Neural cell (in vitro differentiated cells): ENCODE results near the gene PTPN22.

ENCODE experiments used
- EP300 ChIP-seq: fragments of 450-650 bp; conservative IDR thresholded peaks from 2 replicates; pipeline ENCODE4 v1.6.1; 2014; ENCODE audit warnings: antibody characterized with exemption, mild to moderate bottlenecking, moderate library complexity; ENCODE audit not compliant: poor library complexity, severe bottlenecking
- POLR2AphosphoS5 ChIP-seq: IDR thresholded peaks from 2 replicates; pipeline ENCODE4 v1.6.1; 2012
- TAF1 ChIP-seq: IDR thresholded peaks from 2 replicates; pipeline ENCODE4 v1.6.1; 2012; ENCODE audit warnings: low read depth
- TF ChIP-seq, protein P1 (sequence below): fragments of 450-650 bp; IDR thresholded peaks from 2 replicates; pipeline ENCODE4 v1.5.1; 2014; ENCODE audit warnings: antibody characterized with exemption, mild to moderate bottlenecking, moderate library complexity; ENCODE audit not compliant: poor library complexity, severe bottlenecking

DNA sequence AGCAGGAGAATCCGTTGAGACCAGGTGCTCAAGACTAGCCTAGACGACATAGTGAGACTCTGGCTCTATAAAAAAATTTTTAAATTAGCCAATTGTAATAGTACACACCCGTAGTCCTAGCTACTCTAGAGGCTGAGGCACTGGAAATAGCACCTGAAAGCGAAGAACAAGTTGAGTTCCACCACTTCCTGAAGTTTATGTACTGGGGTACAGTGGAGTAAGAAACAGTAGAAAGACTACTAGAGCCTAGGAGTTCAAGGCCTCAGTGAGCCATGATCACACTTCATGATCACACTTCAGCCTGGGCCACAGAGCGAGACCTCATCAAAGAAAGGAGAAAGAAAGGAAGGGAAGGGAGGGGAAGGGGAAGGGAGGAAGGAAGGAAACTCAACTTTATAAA, 79.0 kb downstream of the PTPN22 start:
- TF ChIP-seq, protein P1, sequence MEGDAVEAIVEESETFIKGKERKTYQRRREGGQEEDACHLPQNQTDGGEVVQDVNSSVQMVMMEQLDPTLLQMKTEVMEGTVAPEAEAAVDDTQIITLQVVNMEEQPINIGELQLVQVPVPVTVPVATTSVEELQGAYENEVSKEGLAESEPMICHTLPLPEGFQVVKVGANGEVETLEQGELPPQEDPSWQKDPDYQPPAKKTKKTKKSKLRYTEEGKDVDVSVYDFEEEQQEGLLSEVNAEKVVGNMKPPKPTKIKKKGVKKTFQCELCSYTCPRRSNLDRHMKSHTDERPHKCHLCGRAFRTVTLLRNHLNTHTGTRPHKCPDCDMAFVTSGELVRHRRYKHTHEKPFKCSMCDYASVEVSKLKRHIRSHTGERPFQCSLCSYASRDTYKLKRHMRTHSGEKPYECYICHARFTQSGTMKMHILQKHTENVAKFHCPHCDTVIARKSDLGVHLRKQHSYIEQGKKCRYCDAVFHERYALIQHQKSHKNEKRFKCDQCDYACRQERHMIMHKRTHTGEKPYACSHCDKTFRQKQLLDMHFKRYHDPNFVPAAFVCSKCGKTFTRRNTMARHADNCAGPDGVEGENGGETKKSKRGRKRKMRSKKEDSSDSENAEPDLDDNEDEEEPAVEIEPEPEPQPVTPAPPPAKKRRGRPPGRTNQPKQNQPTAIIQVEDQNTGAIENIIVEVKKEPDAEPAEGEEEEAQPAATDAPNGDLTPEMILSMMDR = no peak
- TF ChIP-seq EP300 = no peak
- TF ChIP-seq POLR2AphosphoS5 = no peak
- no peak for TF ChIP-seq TAF1
